Skin epidermis (tissue), 12 donors: ENCODE data around the gene TMOD2.

ENCODE experiments used
- H3K27ac ChIP-seq, 21 experiments: fragments of 200-600 bp; sonication (generic) in 11 of 21; one replicate each; pipeline ENCODE4 v1.5.0; 2020; ENCODE audit warnings: mild to moderate bottlenecking in 3 of 21, inconsistent platforms in 2 of 21, moderate library complexity in 2 of 21
- H3K4me3 ChIP-seq, 7 experiments: fragments of 200-600 bp; sonication (generic) in 2 of 7; one replicate each; pipeline ENCODE4 v1.5.0; 2020; ENCODE audit warnings: inconsistent platforms in 2 of 7, mild to moderate bottlenecking in 2 of 7, moderate library complexity in 1 of 7

Gene TMOD2

DNA sequence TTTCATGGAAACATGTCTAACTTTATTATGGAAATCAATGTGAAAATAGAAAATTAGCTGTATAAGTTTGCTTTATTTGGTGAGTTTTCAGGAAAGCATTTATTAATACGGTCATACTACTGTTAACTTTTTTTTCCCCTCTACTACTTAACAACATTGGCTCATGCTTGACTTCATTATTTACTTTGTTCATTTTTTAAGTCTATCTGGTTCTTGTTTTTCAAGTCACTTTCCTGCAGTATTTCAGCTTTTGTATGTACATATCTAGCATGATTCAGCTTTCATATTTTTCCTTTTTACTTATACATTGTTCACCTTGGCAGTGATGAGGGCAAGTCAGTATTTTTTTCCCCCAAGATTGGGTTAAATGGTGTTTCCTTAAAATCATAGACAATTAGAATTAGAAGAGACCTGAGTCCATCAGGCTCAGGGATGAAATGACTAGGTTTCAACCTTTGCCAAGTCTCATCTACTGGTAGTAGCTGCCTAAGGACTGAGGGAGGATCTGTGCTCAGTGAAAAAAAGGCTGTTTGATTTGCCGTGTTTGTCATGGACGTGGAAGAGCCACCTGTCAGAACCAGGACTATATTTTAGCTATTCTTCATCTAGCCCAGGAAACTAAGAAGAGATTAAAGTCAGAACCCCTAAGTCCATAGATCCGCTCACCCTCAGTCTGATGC, 93.5 kb downstream of the TMOD2 start:
- Histone ChIP-seq H3K4me3 (no peak overlapping the region), H3K27ac (peak overlapping the region in 11 of 21 experiments; percentile 7 to 74 (median 55))

GRCh38 chr15:51846066-51846462, 94.7 kb downstream of the TMOD2 start:
- Histone ChIP-seq H3K27ac (peak overlapping the region in 16 of 21 experiments; percentile 5 to 74 (median 48)), H3K4me3 (no peak overlapping the region)

DNA sequence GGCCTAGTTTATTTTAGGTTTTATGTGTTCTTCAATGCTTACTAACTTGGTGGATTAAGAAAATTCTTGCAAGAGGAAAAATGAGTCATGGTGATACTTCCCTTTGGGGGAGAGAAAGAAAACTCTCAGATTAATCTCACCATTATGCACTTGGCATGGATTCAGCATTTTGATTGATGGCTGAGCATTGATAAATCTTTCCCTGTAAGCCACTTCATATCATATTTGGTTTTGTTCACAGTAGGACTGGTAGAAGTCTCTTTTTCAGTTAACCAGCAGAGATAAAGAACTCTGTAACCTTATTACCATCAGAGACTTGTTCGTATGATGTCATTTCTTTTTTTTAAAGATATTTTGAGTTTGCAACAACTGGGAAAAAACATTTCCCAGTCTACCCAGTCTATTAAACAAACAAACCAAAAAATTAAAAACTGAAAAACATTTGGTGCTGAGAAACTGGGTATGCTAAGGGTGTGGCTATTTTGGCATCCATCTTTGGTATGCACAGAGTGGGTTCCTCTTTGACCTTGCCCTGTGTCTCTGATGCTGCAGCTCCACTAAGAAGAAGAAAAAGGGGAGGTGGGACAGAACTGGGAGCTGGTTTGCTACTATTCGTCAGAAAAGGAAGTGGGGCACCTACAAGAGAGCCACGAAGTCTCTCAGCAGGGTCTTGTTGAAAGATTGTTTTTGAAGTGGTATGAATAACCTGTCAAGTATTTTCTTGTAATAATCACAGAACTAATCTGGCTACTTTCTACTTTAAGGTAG, 95.2 kb downstream of the TMOD2 start:
- H3K27ac ChIP-seq, result peak overlapping the region in 16 of 21 experiments; percentile 5 to 74 (median 40)

DNA sequence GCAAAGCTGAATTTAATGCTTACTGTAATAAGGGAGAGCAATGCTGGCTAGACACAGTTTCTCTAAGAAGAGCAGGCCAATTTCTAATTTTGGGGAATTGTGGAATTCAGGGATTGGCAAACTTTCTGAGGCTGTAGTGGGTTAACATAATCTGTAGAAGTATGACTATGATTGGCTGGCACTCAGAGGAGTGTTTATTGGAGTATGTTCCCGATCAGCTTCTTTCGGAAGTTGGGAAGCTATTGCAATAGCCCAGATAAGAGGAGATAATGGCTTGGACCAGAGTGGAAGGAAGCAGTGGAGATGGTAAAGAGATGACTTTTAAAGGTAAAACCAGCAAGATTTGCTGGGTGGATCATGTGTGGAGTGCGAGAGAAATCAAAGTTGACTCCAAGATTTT, 97.4 kb downstream of the TMOD2 start:
- Histone ChIP-seq H3K4me3 (no peak overlapping the region), H3K27ac (no peak overlapping the region)

More for the DNA sequence above, 95.2 kb downstream of the TMOD2 start:
- no peak overlapping the region for H3K4me3 ChIP-seq

DNA sequence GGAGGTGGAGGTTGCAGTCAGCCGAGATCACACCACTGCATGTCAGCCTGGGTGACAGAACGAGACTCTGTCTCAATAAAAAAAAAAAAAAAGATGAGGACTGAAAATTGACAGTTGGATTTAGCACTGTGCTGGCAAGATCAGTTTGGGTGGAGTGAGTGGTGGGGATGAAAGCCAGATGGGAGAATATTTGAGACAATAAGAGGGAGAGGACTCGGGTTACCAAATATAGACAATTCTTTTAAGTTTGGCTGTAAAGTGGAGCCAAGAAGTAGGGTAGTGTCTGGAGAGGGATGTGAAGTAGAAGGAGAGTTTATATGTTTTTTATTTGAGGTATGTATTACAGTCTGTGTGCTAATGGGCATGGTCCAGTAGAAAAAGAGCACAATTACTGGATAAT, 98.5 kb downstream of the TMOD2 start:
- Histone ChIP-seq H3K27ac (peak overlapping the region in 3 of 21 experiments; percentile 7 to 41 (median 22)), H3K4me3 (no peak overlapping the region)

- Histone ChIP-seq H3K27ac (no peak overlapping the region), H3K4me3 (no peak overlapping the region)
Measured at GRCh38 chr15:51853998-51854397, 102.6 kb downstream of the TMOD2 start.

DNA sequence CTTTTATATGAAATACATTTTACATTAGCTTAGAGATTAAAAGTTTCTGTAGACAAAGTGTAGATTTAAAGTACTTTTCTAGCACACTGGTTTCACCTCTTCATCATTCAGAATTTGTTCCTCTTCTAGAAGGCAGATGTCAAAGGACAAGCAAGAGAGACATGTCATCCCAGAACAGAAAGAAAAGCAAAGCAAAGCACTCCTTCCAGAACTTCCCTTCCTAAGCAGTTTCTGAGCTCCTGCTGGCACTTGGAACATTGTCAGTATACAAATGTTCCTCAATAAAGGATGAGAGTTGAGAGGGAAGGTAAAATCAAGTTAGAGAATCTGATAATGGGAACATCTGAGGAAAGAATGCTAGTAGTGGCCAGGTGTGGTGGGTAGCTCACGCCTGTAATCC, 104.2 kb downstream of the TMOD2 start:
- no peak overlapping the region for H3K4me3 ChIP-seq
- peak overlapping the region in 3 of 21 experiments; percentile 2 to 62 (median 41) for H3K27ac ChIP-seq

- H3K4me3 ChIP-seq, result no peak overlapping the region
- H3K27ac ChIP-seq, result no peak overlapping the region
Measured at GRCh38 chr15:51856714-51857380, 105.5 kb downstream of the TMOD2 start.

- no peak overlapping the region for H3K4me3 ChIP-seq
- no peak overlapping the region for H3K27ac ChIP-seq
Measured at GRCh38 chr15:51861557-51862359, 110.4 kb downstream of the TMOD2 start.

GRCh38 chr15:51863131-51863530, 111.7 kb downstream of the TMOD2 start:
- no peak overlapping the region for H3K4me3 ChIP-seq
- no peak overlapping the region for H3K27ac ChIP-seq

GRCh38 chr15:51864408-51865056, 113.1 kb downstream of the TMOD2 start:
- peak overlapping the region in 3 of 21 experiments; percentile 4 to 11 (median 7) for H3K27ac ChIP-seq
- no peak overlapping the region for H3K4me3 ChIP-seq

DNA sequence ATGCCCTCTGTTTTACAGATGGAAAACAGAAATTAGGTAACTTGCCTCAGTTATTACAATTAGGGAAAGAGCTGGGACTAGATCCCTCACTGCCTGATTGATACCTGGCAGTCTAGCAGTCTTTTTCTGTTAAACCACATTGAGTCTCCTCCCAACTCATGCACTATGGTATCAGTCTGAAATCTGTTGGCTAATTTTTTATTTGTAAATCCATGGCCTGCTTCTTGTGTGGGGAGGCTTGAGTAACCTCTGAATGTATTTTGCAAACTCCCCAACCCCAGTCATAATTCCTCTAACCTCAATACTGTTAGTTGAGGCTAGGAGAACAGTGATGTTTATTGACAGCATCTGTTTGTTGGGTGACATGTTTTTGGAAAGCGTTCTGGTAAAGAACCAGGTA, 113.9 kb downstream of the TMOD2 start:
- H3K4me3 ChIP-seq, result no peak overlapping the region
- H3K27ac ChIP-seq, result no peak overlapping the region
